GM23338 (cell line): Measurements from ENCODE around the gene STAT1. TPM values are rescaled to one million over a fixed set of nuclear protein-coding genes. Genes with fewer than 3 reads are reported as not detected.
A peak's percentile ranks its signal among the peaks of the same experiment; 100 is the strongest.

Experiments
- ATAC-seq: fragments of 200-7000 bp; cut with Tn5 transposase; 3 replicates; pipeline ENCODE4 v1.9.1; 2020
- DNase-seq: peaks from one replicate; pipeline ENCODE4 v3.0.0-alpha.2; 2015; ENCODE audit warnings: low spot score
- H2AFZ ChIP-seq: fragments of 200-600 bp; sonication (generic); 2 replicates; pipeline ENCODE4 v1.8.0; 2016; ENCODE audit warnings: antibody characterized with exemption, mild to moderate bottlenecking, moderate library complexity
- H3F3A ChIP-seq: fragments of 200-600 bp; sonication (generic); replicated peaks from 2 replicates; pipeline ENCODE4 v1.8.0; 2017; ENCODE audit warnings: antibody characterized with exemption, mixed run types, low read depth
- H3K27ac ChIP-seq: fragments of 200-600 bp; sonication (generic); 2 replicates; pipeline ENCODE4 v1.6.1; 2016; ENCODE audit warnings: low read depth
- H3K27me3 ChIP-seq: fragments of 200-600 bp; sonication (generic); 2 replicates; pipeline ENCODE4 v1.8.0; 2016; ENCODE audit warnings: mild to moderate bottlenecking, mixed run types, moderate library complexity; ENCODE audit not compliant: insufficient read depth
- H3K36me3 ChIP-seq: fragments of 200-600 bp; sonication (generic); 2 replicates; pipeline ENCODE4 v1.8.0; 2016; ENCODE audit warnings: mild to moderate bottlenecking; ENCODE audit not compliant: insufficient read depth
- H3K4me1 ChIP-seq: fragments of 200-600 bp; sonication (generic); 2 replicates; pipeline ENCODE4 v1.8.0; 2016; ENCODE audit warnings: mild to moderate bottlenecking, moderate library complexity; ENCODE audit not compliant: insufficient read depth
- H3K4me2 ChIP-seq: fragments of 200-600 bp; sonication (generic); 2 replicates; pipeline ENCODE4 v1.7.1; 2017; ENCODE audit warnings: mixed run types
- H3K4me3 ChIP-seq: fragments of 200-600 bp; sonication (generic); 2 replicates; pipeline ENCODE4 v1.6.1; 2016; ENCODE audit warnings: mixed run types
- H3K79me2 ChIP-seq: fragments of 200-600 bp; sonication (generic); replicated peaks from 2 replicates; pipeline ENCODE4 v1.8.0; 2017; ENCODE audit warnings: mild to moderate bottlenecking; ENCODE audit not compliant: insufficient read depth
- H3K9me2 ChIP-seq: fragments of 200-600 bp; sonication (generic); 2 replicates; pipeline ENCODE4 v1.8.0; 2017; ENCODE audit not compliant: insufficient read depth
- H4K20me1 ChIP-seq: fragments of 200-600 bp; sonication (generic); replicated peaks from 2 replicates; pipeline ENCODE4 v1.8.0; 2017; ENCODE audit warnings: mild to moderate bottlenecking; ENCODE audit not compliant: insufficient read depth
- H3K27ac Mint-ChIP-seq: 2 replicates; pipeline ENCODE4 v1.8.0; 2020; ENCODE audit warnings: inconsistent platforms, mild to moderate bottlenecking, moderate library complexity, mixed read lengths
- H3K27me3 Mint-ChIP-seq: 3 replicates; pipeline ENCODE4 v1.8.0; 2022; ENCODE audit warnings: low read depth, mild to moderate bottlenecking, moderate library complexity, mixed read lengths, inconsistent platforms; ENCODE audit not compliant: insufficient read depth, poor library complexity
- H3K36me3 Mint-ChIP-seq: 3 replicates; pipeline ENCODE4 v1.8.0; 2021; ENCODE audit warnings: low read depth, mild to moderate bottlenecking, inconsistent platforms, moderate library complexity, mixed read lengths
- H3K4me1 Mint-ChIP-seq: 3 replicates; pipeline ENCODE4 v1.8.0; 2020; ENCODE audit warnings: mild to moderate bottlenecking, inconsistent platforms, mixed read lengths
- H3K4me3 Mint-ChIP-seq: 3 replicates; pipeline ENCODE4 v1.8.0; 2021; ENCODE audit warnings: moderate library complexity, mild to moderate bottlenecking, inconsistent platforms, mixed read lengths
- H3K9me3 Mint-ChIP-seq: 3 replicates; pipeline ENCODE4 v1.8.0; 2020; ENCODE audit warnings: moderate library complexity, mild to moderate bottlenecking, inconsistent platforms, mixed read lengths
- CTCF ChIP-seq, 2 experiments: fragments of 200-600 bp in 1 of 2; sonication (generic) in 1 of 2; conservative IDR thresholded peaks; 2 replicates each; pipeline versions ENCODE4 v1.5.1 to v1.6.1; 2016 to 2017; ENCODE audit warnings: antibody characterized with exemption in 2 of 2, low read depth in 2 of 2, mild to moderate bottlenecking in 2 of 2, moderate library complexity in 1 of 2
- JUNB ChIP-seq: IDR thresholded peaks from one replicate; pipeline ENCODE4 v1.6.1; 2016; ENCODE audit warnings: antibody characterized with exemption; ENCODE audit not compliant: unreplicated experiment
- ZNF462 ChIP-seq: fragments of 250-450 bp; sonication (Bioruptor Pico); IDR thresholded peaks from 2 replicates; pipeline ENCODE4 v1.5.0; 2020; ENCODE audit warnings: mild to moderate bottlenecking, moderate library complexity
- polyA plus RNA-seq: library from polyadenylated mRNA; unstranded; fragments of >200 nt; fragmentation: Nextera tagmentation; extraction: Ambion mirVana; gene quantifications from 2 replicates; pipeline ENCODE4 v1.2.1, GENCODE V29; 2016
- total RNA-seq: library from RNA; depleted of rRNA; stranded (reverse); fragments of >200 nt; shearing (Covaris generic); gene quantifications from 2 replicates; pipeline ENCODE4 v1.2.3, GENCODE V29; 2014

The STAT1 gene
- total and polyA plus RNA-seq, 2 experiments from 2014 or later: 15.1 to 47.4 TPM

- no peak for TF ChIP-seq CTCF (conservative IDR thresholded peaks at IDR 0.05; ENCODE audit: low read depth in 2 of 2)
Measured at GRCh38 chr2:191036363-191036762, 22.4 kb upstream of the STAT1 start (continued).

- TF ChIP-seq JUNB (no peak), CTCF (conservative IDR thresholded peaks at IDR 0.05; ENCODE audit: low read depth in 2 of 2) (no peak), ZNF462 (CRISPR knock-in tag) (no peak)
- Mint-ChIP-seq H3K27ac (no peak overlapping the region), H3K4me1 (peaks cover 4% of the 10 kb centered on the region; the same call in 2 of the 3 replicates), H3K36me3 (no peaks in the 10 kb centered on the region), H3K9me3 (no peaks in the 10 kb centered on the region), H3K4me3 (no peak overlapping the region), H3K27me3 (no peaks in the 10 kb centered on the region)
- Histone ChIP-seq H2AFZ (peak overlapping the region; percentile 93), H3K27ac (no peak overlapping the region), H3F3A (no peaks in the 10 kb centered on the region), H3K27me3 (no peaks in the 10 kb centered on the region), H3K4me3 (no peak overlapping the region), H3K9me2 (no peaks in the 10 kb centered on the region), H3K4me2 (0 out of 2 replicates have a peak overlapping the region, but pooled peaks have one; percentile 45), H3K36me3 (no peaks in the 10 kb centered on the region), H3K4me1 (peaks cover 6% of the 10 kb centered on the region; the same call in 1 of the 2 replicates), H3K79me2 (no peaks in the 10 kb centered on the region), H4K20me1 (no peaks in the 10 kb centered on the region)
- ATAC-seq: no peak; the same call in 1 of the 3 replicates
- DNase-seq: no peak
Measured at GRCh38 chr2:191032588-191033429, 18.8 kb upstream of the STAT1 start.
